Loucy (cell line): ENCODE data around the gene ITGA6.

ENCODE experiments used
- H2AFZ ChIP-seq: fragments of 200-600 bp; sonication (generic); 2 replicates; pipeline ENCODE4 v1.6.0; 2016; ENCODE audit warnings: antibody characterized with exemption, mild to moderate bottlenecking, low read length, moderate library complexity
- H3F3A ChIP-seq: fragments of 200-600 bp; 2 replicates; pipeline ENCODE4 v1.6.0; 2016; ENCODE audit warnings: antibody characterized with exemption, low read depth, mild to moderate bottlenecking
- H3K27me3 ChIP-seq: fragments of 200-600 bp; sonication (generic); 2 replicates; pipeline ENCODE4 v1.6.1; 2014; ENCODE audit warnings: low read length, mild to moderate bottlenecking; ENCODE audit not compliant: insufficient read depth, poor library complexity, severe bottlenecking
- H3K36me3 ChIP-seq: fragments of 200-600 bp; sonication (generic); 2 replicates; pipeline ENCODE4 v1.6.1; 2016; ENCODE audit warnings: low read length; ENCODE audit not compliant: insufficient read depth
- H3K4me1 ChIP-seq: fragments of 200-600 bp; sonication (generic); 2 replicates; pipeline ENCODE4 v1.5.1; 2014; ENCODE audit warnings: low read length, mild to moderate bottlenecking; ENCODE audit not compliant: insufficient read depth, poor library complexity, severe bottlenecking
- H3K4me2 ChIP-seq: fragments of 200-600 bp; sonication (generic); 2 replicates; pipeline ENCODE4 v1.6.0; 2014; ENCODE audit warnings: antibody characterized with exemption, low read length, low read depth, mild to moderate bottlenecking; ENCODE audit not compliant: poor library complexity, severe bottlenecking
- H3K4me3 ChIP-seq: fragments of 200-600 bp; sonication (generic); 2 replicates; pipeline ENCODE4 v1.5.1; 2014; ENCODE audit warnings: low read length, mild to moderate bottlenecking, mixed read lengths; ENCODE audit not compliant: poor library complexity, severe bottlenecking
- H3K79me2 ChIP-seq: fragments of 200-600 bp; sonication (generic); 2 replicates; pipeline ENCODE4 v1.6.1; 2014; ENCODE audit warnings: low read length; ENCODE audit not compliant: insufficient read depth
- H3K9ac ChIP-seq: fragments of 200-600 bp; sonication (generic); 2 replicates; pipeline ENCODE4 v1.6.0; 2014; ENCODE audit warnings: mild to moderate bottlenecking, low read depth, low read length, moderate library complexity; ENCODE audit not compliant: poor library complexity, severe bottlenecking
- H3K9me2 ChIP-seq: fragments of 200-600 bp; sonication (generic); replicated peaks from 2 replicates; pipeline ENCODE4 v1.6.1; 2016; ENCODE audit warnings: low read depth, low read length, mixed read lengths
- H3K9me3 ChIP-seq: fragments of 200-600 bp; sonication (generic); 2 replicates; pipeline ENCODE4 v1.6.1; 2014; ENCODE audit warnings: mild to moderate bottlenecking, antibody characterized with exemption, low read length, low read depth; ENCODE audit not compliant: insufficient read depth
- H4K20me1 ChIP-seq: fragments of 200-600 bp; sonication (generic); 2 replicates; pipeline ENCODE4 v1.6.0; 2014; ENCODE audit warnings: antibody characterized with exemption, low read length, mild to moderate bottlenecking; ENCODE audit not compliant: insufficient read depth, poor library complexity, severe bottlenecking
- CTCF ChIP-seq: fragments of 200-600 bp; sonication (generic); conservative IDR thresholded peaks from 2 replicates; pipeline ENCODE4 v1.5.1; 2014; ENCODE audit warnings: mild to moderate bottlenecking, antibody characterized with exemption, low read length
- EZH2phosphoT487 ChIP-seq: fragments of 200-600 bp; IDR thresholded peaks from 2 replicates; pipeline ENCODE4 v1.6.1; 2018; ENCODE audit warnings: antibody characterized with exemption, mild to moderate bottlenecking, moderate library complexity, borderline replicate concordance

The ITGA6 gene

DNA sequence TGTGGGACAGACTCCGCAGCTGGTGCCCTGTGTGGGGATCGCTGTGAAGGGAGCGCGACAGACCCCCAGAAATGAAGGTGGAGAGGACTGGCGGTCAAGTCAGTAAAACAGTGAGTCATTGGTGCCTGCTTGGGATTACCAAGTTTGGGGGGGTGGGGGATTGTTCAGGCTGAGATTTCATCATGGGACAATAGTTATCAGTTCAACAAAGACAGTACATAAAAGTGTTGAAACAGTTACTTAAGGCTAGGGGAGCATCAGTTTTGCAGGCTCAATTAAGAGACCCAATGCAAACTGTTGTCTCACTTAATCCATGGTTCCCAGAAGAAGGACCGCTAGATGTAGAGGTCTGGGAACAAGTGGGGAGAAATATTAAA, 86.1 kb downstream of the ITGA6 start:
- H3F3A ChIP-seq = no peaks in the 10 kb centered on the region
- TF ChIP-seq EZH2phosphoT487 (no peak), CTCF (no peak)
- H4K20me1 ChIP-seq = no peaks in the 10 kb centered on the region
- peaks cover 9% of the 10 kb centered on the region; the same call in 1 of the 2 replicates for H3K36me3 ChIP-seq
- peaks cover 15% of the 10 kb centered on the region; the same call in 1 of the 2 replicates for H3K9me3 ChIP-seq
- H3K9ac ChIP-seq = no peak overlapping the region
- no peak overlapping the region for H3K4me3 ChIP-seq
- no peak overlapping the region for H3K4me2 ChIP-seq
- peaks cover 11% of the 10 kb centered on the region for H3K4me1 ChIP-seq
- H3K27me3 ChIP-seq = no peaks in the 10 kb centered on the region
- no peaks in the 10 kb centered on the region for H3K79me2 ChIP-seq
- no peaks in the 10 kb centered on the region for H3K9me2 ChIP-seq
- no peak overlapping the region for H2AFZ ChIP-seq

DNA sequence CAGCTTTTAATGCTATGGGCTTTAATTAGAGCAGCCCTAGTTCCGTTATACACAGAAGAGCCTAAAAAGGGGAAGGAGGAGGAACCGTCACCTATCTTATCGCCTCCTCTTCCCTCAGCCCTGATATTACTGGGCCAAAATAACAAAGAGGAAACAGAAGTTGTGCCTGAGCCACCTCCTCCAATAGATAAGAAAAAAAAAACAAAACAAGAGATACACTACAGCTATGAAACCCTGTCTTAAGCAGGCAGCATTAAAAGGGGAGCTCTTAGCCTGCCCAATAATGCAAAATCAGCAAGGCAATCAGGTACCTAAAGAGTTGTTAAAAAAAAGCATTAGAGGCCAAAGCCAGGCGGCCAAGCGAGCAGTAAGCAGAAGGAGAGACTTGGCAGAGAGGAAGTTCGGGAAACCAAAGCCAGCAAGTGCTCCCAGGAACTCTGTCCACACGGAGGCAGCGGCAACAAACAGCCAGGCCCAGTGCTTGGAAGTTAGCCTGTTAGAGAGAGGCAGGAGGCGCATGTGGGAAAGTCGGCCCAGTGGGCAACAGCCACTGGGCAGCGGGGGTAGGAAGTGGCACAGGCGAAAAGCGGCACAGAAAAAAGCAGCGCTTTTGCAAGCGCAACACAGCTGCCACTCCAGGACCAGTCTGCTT, 86.7 kb downstream of the ITGA6 start:
- Histone ChIP-seq H3K9me3 (peaks cover 15% of the 10 kb centered on the region; the same call in 1 of the 2 replicates), H3K27me3 (no peaks in the 10 kb centered on the region)

GRCh38 chr2:172516299-172516698, 88.9 kb downstream of the ITGA6 start:
- H3K36me3 ChIP-seq = peaks cover 9% of the 10 kb centered on the region; the same call in 1 of the 2 replicates
- no peaks in the 10 kb centered on the region for H3K79me2 ChIP-seq
- no peak overlapping the region for H3K4me3 ChIP-seq
- H2AFZ ChIP-seq = no peak overlapping the region
- H3K4me1 ChIP-seq = no peaks in the 10 kb centered on the region
- no peak overlapping the region for H3K4me2 ChIP-seq
- H3K9me2 ChIP-seq = no peaks in the 10 kb centered on the region
- H3K27me3 ChIP-seq = no peaks in the 10 kb centered on the region
- H3K9me3 ChIP-seq = peaks cover 27% of the 10 kb centered on the region; the same call in 1 of the 2 replicates
- no peaks in the 10 kb centered on the region for H4K20me1 ChIP-seq
- H3K9ac ChIP-seq = no peak overlapping the region
- TF ChIP-seq EZH2phosphoT487 (no peak), CTCF (no peak)
- no peaks in the 10 kb centered on the region for H3F3A ChIP-seq

More for the DNA sequence above, 86.7 kb downstream of the ITGA6 start:
- Histone ChIP-seq H4K20me1 (no peaks in the 10 kb centered on the region), H3K79me2 (no peaks in the 10 kb centered on the region), H3K4me3 (no peak overlapping the region), H3K36me3 (peaks cover 9% of the 10 kb centered on the region; the same call in 1 of the 2 replicates), H3K9ac (no peak overlapping the region), H3K9me2 (no peaks in the 10 kb centered on the region), H3K4me1 (peaks cover 11% of the 10 kb centered on the region), H3K4me2 (no peak overlapping the region), H2AFZ (no peak overlapping the region), H3F3A (no peaks in the 10 kb centered on the region)
- TF ChIP-seq CTCF = no peak
- no peak for TF ChIP-seq EZH2phosphoT487
